HG03469 (cell line): ENCODE data around the gene SMAP1.

ENCODE experiments used
- ATAC-seq: cut with Tn5 transposase; IDR thresholded peaks from one replicate; pipeline ENCODE4 v1.9.1; 2021; ENCODE audit warnings: mild to moderate bottlenecking, moderate library complexity, moderate number of reproducible peaks; ENCODE audit not compliant: unreplicated experiment

The SMAP1 gene

DNA sequence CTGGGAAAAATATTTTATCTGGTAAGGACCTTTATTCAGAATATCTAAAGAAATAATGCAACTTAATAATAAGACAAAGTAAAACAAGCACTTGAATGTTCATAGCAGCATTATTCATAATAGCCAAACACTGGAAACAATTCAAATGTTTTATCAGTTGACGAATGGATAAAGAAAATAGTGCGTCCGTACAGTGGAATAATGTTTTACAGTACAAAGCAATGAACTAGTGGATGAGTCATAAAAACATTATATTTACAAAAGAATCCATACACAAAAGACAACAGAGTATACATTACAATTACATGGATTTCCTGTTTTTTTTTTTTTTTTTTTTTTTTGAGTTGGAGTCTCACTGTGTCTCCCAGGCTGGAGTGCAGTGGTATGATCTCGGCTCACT, 12.7 kb downstream of the SMAP1 start:
- no peak for ATAC-seq

GRCh38 chr6:70684794-70685493, 17.3 kb downstream of the SMAP1 start:
- ATAC-seq = no peak

GRCh38 chr6:70685494-70686180, 18.0 kb downstream of the SMAP1 start:
- ATAC-seq = no peak

DNA sequence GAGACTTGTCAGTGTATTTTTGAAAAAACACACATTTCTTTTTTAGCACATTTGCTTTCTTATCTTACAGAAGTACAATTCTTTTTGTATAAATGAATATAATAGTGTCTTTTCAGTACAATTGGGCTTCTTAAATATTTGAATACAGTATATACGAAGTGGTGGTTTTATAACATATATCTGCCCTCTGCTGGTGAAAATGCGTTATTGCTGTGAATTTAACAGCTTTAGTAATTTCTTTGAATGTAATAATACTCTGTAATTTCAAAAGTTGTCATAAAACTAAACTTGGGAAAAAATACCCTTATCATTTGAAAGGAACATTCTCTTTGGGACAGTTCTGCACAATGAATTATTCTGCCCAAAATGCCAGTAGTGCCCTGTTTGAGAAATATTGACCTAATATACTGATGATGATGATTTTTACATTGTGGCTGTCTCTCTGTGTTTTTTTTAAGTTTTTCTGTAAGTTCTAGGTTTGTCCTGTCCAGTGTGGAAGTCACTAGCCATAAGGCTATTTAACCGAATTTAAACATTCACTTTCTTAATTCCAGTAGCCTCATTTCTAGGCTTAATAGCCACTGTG, 19.0 kb downstream of the SMAP1 start:
- no peak for ATAC-seq

- ATAC-seq = no peak
Observed at GRCh38 chr6:70693887-70694286, 26.2 kb downstream of the SMAP1 start.

- ATAC-seq = no peak
Observed at GRCh38 chr6:70694371-70694770, 26.7 kb downstream of the SMAP1 start.

GRCh38 chr6:70700922-70701876, 33.5 kb downstream of the SMAP1 start:
- ATAC-seq = no peak

DNA sequence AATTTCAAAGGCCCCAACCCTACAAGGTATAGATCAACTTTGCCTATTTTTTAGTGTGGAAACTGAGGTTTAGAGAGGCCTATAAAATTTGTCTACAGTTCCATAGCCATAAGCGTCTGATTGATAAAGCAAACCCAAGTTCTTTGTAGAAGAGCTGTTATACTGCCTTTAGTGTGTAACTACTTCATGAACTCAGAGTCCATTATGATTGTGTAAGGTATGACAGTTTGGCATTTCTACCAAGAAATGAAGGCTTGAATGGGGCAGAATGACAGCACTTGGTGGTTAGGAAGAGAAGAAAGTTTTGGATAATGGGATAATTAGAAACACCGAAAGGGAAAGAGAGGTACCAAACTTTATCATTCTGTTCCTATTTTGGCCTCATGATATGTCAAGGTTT, 38.1 kb downstream of the SMAP1 start:
- no peak for ATAC-seq

DNA sequence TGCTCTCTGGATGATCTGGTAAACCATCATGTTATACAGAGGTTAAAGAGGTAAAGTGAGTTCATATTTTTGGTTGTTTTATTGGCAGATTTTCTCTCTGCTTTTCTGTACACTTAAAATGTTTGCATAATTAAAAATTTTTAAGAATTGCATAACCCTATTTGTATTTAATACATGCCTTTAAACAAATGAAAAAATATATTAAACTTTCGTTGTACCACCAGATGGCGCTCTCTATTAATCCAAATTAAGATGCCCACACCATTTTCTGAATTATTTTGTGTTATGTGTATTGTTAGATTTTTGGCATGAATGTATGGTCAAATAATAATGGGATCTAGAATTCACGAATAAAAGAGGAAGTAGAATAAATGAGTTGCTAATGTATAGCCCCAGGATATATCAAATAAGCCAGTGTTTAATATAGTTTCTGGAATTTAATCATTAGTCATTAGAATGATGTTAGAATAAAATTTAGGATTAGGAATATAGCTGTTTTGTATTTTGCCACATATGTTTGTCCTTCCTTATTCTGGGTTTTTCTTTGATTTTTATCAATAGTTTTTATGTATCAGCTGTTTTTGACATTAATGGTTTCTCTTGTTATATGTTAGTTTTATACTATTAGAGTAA, 38.9 kb downstream of the SMAP1 start:
- ATAC-seq = no peak

DNA sequence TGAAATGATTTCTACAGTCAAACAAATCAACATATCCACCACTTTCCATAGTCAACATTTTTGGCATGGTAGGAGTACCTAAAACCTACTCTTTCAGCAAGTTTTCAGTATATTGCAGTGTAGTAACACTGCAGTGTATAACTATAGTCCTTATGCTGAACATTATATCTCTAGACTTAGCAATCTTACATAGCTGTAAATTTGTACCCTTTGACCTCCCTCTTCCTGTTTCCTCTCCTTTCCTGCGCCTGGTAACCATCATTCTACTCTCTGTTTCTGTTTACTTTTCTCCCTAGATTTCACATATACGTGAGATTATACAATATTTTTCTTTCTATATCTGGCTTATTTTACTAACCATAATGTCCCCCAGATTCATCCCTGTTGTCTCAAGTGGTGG, 40.2 kb downstream of the SMAP1 start:
- ATAC-seq = no peak

DNA sequence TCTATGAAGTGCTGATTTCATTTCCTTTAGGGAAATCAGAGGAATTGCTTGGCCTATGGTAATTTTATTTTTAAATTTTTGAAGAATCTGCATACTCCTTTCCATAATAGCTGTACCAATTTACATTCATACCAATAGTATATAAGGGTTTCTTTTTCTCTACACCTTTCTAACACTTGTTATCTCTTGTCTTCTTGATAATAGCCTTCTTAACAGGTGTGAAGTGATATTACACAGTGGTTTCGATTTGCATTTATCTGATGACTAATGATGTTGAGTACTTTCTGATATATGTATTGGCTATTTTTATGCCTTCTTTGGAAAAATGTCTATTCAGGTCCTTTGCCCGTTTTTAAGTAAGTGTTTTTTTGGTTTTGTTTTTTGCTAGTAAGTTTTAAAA, 40.8 kb downstream of the SMAP1 start:
- no peak for ATAC-seq

DNA sequence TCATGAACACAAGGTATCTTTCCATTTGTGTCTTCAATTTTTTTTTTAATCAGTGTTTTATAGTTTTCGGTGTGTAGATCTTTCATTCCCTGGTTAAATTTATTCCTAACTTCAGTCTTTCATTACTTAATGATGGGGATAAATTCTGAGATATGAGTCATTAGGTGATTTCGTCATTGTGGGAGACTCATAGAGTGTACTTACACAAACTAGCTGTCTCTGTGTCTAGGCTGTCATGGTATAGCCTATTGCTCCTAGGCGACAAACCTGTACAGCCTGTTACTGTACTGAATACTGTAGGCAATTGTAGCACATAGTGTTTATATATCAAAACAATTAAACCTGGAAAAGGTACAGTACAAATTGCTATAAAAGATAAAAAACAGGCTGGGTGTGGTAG, 42.1 kb downstream of the SMAP1 start:
- ATAC-seq = no peak

GRCh38 chr6:70714716-70715257, 47.1 kb downstream of the SMAP1 start:
- ATAC-seq = no peak

DNA sequence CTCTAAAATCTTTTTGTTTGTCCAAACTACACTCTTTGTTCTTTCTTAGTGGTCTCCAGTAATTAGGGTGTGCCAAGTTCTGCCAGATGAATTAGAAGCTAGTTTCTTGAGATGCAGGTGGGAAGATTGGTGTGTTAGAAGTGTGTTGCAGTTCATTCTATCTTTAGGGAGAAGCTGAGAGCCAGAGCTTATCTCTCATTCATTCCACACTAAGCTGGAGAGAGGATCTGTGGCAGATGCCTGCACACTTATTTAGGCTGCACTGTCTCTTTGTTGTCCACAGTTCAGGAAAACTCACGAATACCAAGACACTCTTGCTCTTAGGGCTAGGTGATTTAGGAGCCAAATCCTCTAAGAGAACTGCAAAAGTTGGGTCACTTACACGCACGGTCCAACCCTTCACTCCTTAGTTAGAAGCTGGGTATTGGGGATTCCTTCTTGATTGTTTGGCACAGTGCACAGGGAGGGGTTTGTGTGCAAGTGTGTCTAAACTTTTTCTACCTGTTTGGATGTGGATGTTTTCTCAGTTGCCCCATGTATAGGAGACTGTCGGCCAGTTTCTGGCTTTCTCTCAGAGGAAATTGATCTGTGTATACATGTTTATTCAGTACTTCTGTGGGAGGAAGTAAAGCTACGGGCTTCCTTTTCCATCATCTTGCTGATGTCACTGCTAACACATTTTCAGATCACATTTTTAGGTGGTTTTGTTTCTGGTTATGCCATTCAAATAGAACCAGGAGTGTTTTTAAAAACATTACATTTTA, 49.5 kb downstream of the SMAP1 start:
- peak; percentile 43 for ATAC-seq

- no peak for ATAC-seq
Observed at GRCh38 chr6:70724524-70724923, 56.8 kb downstream of the SMAP1 start.

- no peak for ATAC-seq
Observed at GRCh38 chr6:70725817-70726415, 58.2 kb downstream of the SMAP1 start.

DNA sequence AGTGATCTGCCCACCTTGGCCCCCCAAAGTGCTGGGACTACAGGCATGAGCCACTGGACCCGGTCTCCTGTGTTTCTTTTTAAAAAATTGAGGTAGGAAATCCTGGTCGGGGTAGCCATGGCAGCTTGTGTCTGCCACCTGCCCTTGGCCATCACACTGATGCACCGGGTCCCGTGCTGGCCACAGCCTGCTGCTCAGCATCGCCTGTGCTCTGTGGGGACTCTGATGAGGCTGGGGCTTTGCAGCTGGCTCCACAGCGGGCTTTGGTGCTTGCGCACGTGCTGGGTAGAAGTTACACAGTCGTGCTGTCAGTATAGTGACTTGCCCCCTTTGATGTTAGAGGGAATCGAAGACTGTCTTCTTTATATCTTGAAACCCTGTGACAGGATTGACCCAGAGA, 66.7 kb downstream of the SMAP1 start:
- no peak for ATAC-seq

DNA sequence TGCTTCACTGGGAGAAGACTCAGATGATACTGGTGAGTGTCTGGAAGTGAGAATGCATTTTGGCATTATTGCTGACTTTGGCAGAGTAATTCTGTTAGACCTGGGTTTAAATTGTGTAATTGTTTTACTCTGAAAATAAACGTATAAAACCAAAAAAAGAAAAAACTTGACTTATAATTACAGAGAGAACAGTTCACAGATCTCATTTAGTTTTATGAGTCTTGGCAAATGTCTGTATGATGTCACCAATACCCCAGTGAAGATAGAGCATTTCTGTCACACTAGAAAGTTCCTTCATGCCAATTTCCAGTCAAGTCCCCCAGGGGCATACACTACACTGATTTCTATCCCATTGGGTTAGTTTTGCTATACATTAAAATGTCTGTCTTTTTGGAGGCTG, 67.3 kb downstream of the SMAP1 start:
- no peak for ATAC-seq

DNA sequence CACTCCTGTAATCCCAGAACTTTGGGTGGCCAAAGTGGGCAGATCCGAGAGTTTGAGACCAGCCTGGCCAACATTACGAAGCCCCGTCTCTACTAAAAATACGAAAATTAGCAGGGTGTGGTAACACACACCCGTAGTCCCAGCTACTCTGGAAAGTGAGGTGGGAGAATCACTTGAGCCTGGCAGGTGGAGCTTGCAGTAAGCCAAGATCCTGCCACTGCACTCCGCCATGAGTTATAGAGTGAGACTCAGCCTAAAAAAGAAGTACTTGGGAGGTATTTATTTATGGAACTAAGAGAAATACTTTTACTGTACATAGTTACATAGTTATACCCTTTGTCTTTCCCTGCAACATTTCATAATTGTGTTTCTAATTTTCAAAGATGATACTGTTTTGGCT, 67.8 kb downstream of the SMAP1 start:
- ATAC-seq = no peak
